ENCODE results near the gene PDE4D.
A peak's percentile ranks its signal among the peaks of the same experiment; 100 is the strongest.
"Not testable (repeated sequence)": the region's sequence is repeated elsewhere in the genome, so short reads cannot be mapped to it uniquely, and the experiment has no call there.

PDE4D gene

DNA sequence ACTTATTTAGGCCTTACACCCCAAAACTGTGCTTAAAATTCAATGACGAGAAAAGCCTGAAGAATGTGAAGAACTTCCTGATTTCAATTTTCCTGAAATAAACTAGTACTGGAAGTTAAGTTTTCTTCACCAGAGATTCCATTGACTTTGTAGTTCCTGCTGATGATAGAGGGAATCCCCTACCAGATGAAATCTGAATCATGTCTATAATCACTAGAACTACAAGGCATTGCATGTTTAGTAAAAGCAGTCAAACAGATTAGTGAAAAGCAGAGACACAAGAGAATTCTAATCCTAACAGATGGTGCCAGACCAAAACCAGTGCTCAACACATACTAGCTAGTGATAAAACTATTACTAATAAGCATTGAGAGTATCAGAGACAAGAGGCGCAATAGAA is 130.0 kb downstream of the PDE4D start:
- Histone ChIP-seq H3K9me3 (ENCODE audit: control insufficient read depth, insufficient read depth, low read length) (no peaks in the 10 kb centered on the region), H3K4me1 (ENCODE audit: insufficient read depth, low read length) (no peaks in the 10 kb centered on the region; the same call in none of the 2 replicates), H3K9ac (ENCODE audit: low read depth, low read length) (no peak overlapping the region), H3K36me3 (ENCODE audit: insufficient read depth, low read length) (no peaks in the 10 kb centered on the region)

DNA sequence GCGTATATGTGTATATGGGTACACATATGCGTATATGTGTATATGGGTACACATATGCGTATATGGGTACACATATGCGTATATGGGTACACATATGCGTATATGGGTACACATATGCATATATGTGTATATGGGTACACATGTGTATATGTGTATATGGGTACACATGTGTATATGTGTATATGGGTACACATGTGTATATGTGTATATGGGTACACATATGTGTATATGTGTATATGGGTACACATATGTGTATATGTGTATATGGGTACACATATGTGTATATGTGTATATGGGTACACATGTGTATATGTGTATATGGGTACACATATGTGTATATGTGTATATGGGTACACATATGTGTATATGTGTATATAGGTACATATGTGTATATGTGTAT is 131.3 kb downstream of the PDE4D start:
- not testable (repeated sequence) for H3K9ac ChIP-seq (ENCODE audit: low read depth, low read length); H3K36me3 ChIP-seq (ENCODE audit: insufficient read depth, low read length); H3K9me3 ChIP-seq (ENCODE audit: control insufficient read depth, insufficient read depth, low read length); H3K4me1 ChIP-seq (ENCODE audit: insufficient read depth, low read length)

DNA sequence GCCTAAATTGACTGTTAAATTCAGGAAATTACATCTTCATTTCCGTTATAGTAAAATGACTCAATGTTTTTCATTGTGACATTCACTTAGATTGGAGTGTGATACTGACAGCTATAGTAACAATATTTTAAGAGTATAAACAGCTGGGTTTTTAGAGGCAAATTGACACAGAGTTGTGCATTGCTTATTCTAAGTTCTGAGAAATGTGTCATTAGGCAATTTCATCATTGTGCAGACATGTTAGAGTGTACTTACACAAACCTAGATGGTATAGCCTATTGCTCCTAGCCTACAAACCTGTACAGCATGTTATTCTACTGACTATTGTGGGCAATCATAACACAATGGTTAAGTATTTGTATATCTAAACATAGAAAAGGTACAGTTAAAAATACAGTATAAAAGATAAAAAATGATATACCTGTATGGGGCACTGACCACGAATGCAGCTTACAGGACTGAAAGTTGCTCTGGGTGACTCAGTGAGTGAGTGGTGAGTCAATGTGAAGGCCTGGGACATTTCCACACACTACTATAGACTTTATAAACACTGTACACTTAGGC is 132.7 kb downstream of the PDE4D start:
- H3K4me1 ChIP-seq (ENCODE audit: insufficient read depth, low read length) = no peaks in the 10 kb centered on the region; the same call in none of the 2 replicates
- H3K9ac ChIP-seq (ENCODE audit: low read depth, low read length) = no peak overlapping the region
- no peaks in the 10 kb centered on the region for H3K9me3 ChIP-seq (ENCODE audit: control insufficient read depth, insufficient read depth, low read length)
- no peaks in the 10 kb centered on the region for H3K36me3 ChIP-seq (ENCODE audit: insufficient read depth, low read length)

DNA sequence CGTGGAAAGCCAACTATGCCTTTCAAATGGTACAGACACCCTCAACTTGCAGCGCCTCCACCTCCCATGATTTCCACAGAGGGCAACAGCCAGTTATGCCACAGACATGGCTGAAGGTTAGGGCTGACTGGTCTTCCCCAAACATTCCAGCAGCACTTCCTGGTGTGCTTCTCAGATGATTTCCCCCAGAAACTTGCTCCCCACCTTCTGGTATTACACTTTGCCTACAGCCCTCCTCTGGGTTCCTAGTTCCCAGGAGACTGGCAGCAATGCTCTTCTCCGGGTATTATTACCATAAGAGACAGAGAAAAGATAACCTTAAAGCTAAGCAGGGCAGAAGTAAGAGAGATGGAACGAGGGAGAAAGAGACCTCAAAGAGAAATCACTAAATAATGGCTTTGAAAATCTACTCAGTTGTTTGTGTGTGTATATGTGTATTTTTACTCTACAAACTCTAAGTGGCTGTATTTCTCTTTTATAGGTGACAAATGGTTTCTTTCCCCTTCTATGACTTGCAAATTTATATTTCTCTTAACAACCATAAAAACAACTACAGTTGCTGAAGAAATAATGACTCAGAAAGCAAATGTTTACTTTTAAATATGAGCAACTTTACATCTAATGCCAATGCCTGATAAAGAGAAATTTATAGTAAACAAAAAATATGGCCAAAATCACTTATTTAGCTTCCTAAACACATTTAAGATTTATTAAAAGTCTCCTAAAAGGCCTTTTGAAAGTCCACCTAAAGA is 133.8 kb downstream of the PDE4D start:
- Histone ChIP-seq H3K9ac (ENCODE audit: low read depth, low read length) (peak overlapping the region; percentile 18; the same call in 1 of the 2 replicates), H3K36me3 (ENCODE audit: insufficient read depth, low read length) (no peaks in the 10 kb centered on the region), H3K4me1 (ENCODE audit: insufficient read depth, low read length) (no peaks in the 10 kb centered on the region; the same call in none of the 2 replicates), H3K9me3 (ENCODE audit: control insufficient read depth, insufficient read depth, low read length) (no peaks in the 10 kb centered on the region)

DNA sequence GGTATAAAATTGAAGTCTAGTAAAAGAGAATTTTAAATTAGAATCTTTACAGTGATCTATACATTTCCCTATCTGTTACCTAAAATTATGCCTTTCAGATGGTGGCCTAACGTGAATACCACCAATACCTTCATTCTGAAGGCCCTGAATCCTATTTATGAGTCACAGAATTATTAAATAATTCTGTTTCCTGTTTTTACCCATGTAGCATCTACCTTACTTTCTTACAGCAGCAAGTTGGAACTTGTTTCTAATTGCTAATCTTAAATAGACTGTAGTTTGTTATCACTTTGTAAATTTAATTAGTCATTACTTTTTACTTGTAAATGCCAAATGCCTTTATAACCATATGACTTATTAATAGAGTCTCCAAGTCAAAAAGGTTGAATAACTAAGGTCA is 135.0 kb downstream of the PDE4D start:
- H3K36me3 ChIP-seq (ENCODE audit: insufficient read depth, low read length) = no peaks in the 10 kb centered on the region
- H3K9ac ChIP-seq (ENCODE audit: low read depth, low read length) = no peak overlapping the region
- no peaks in the 10 kb centered on the region for H3K9me3 ChIP-seq (ENCODE audit: control insufficient read depth, insufficient read depth, low read length)
- H3K4me1 ChIP-seq (ENCODE audit: insufficient read depth, low read length) = no peaks in the 10 kb centered on the region; the same call in none of the 2 replicates

DNA sequence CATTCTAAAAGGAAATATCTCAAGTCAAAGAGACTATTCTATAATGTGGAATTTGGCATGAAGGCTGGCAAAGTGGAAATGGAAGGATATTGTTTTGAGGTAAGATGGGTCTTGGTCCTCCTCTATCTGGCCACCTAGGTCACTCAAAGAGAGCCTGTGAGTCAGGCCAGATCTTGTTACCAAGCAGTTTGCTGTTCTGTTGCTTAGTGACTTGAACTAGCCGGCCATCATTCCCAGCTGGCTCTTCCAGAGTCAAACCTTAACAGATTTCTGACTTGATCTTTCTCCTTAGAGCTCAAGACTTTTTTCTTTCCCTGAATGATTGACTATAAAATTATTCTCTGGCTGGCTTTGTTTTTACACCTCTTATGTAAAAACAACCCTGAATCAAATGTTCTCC is 136.1 kb downstream of the PDE4D start:
- no peaks in the 10 kb centered on the region for H3K36me3 ChIP-seq (ENCODE audit: insufficient read depth, low read length)
- H3K4me1 ChIP-seq (ENCODE audit: insufficient read depth, low read length) = no peaks in the 10 kb centered on the region; the same call in none of the 2 replicates
- no peak overlapping the region for H3K9ac ChIP-seq (ENCODE audit: low read depth, low read length)
- H3K9me3 ChIP-seq (ENCODE audit: control insufficient read depth, insufficient read depth, low read length) = no peaks in the 10 kb centered on the region

DNA sequence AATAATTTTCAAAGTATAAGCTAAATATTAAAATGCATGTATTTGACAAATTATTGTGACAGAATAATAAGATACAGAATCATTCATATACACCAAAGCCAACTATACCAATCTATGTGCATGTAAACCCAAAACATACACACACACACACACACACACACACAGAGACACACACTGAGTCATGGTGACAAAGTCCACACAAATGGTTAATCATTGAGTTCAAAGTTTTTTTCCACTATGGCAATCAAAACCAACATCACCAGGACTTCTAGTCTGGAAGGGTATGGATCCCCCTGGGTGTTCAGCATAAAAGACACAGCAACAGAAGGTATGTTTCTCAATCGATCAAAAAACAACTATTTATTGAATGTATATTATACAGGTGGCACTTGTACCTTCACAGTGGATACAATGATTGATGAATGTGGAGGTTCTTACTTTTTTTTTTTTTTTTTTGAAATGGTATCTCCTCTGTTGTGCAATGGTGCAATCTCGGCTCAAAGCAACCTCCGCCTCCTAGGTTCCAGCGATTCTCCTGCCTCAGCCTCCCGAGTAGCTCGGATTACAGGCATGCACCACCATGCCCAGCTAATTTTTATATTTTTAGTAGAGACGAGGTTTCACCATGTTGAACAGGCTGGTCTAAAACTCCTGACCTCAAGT is 137.0 kb downstream of the PDE4D start:
- Histone ChIP-seq H3K4me1 (ENCODE audit: insufficient read depth, low read length) (no peaks in the 10 kb centered on the region; the same call in none of the 2 replicates), H3K9ac (ENCODE audit: low read depth, low read length) (no peak overlapping the region), H3K9me3 (ENCODE audit: control insufficient read depth, insufficient read depth, low read length) (no peaks in the 10 kb centered on the region), H3K36me3 (ENCODE audit: insufficient read depth, low read length) (no peaks in the 10 kb centered on the region)

DNA sequence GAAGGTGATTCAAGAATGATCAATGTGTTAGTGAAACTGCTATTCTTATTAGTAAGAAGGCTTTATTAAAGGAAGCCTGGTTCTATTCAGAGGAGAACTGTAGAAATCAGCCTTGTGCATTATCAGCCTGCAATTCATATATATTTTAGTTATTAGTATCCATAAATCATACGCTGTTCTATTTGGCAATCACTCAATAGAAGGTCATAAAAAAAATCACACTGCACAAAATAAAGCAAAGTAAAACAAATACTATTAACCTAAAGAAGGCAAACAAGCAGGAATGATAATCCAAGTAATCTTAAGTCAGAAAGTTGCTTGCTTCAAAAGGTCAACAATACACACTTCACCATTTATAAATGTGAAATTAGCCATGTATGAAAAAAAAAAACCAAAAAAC is 138.1 kb downstream of the PDE4D start:
- Histone ChIP-seq H3K4me1 (ENCODE audit: insufficient read depth, low read length) (no peaks in the 10 kb centered on the region; the same call in none of the 2 replicates), H3K9me3 (ENCODE audit: control insufficient read depth, insufficient read depth, low read length) (no peaks in the 10 kb centered on the region), H3K36me3 (ENCODE audit: insufficient read depth, low read length) (no peaks in the 10 kb centered on the region), H3K9ac (ENCODE audit: low read depth, low read length) (no peak overlapping the region)

DNA sequence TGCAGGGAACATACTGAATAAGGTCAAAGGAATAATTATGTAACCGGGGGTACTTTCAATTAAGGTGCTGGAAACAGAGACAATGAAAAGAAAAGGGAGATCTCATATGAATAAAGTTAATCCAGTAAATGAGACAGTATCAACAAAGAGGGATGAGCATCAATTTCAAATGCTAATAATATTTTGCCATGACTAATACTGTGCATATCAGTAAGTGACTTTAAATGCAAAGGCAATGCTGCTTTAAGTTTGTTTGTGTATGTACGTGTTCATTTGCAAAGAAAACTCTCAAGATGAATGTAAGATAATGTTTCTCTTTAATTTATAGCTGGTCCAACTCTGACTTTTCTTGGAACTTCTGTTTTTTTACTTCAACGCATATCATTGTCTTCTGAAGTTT is 139.9 kb downstream of the PDE4D start:
- Histone ChIP-seq H3K9me3 (ENCODE audit: control insufficient read depth, insufficient read depth, low read length) (no peaks in the 10 kb centered on the region), H3K4me1 (ENCODE audit: insufficient read depth, low read length) (no peaks in the 10 kb centered on the region), H3K36me3 (ENCODE audit: insufficient read depth, low read length) (no peaks in the 10 kb centered on the region), H3K9ac (ENCODE audit: low read depth, low read length) (no peak overlapping the region)

DNA sequence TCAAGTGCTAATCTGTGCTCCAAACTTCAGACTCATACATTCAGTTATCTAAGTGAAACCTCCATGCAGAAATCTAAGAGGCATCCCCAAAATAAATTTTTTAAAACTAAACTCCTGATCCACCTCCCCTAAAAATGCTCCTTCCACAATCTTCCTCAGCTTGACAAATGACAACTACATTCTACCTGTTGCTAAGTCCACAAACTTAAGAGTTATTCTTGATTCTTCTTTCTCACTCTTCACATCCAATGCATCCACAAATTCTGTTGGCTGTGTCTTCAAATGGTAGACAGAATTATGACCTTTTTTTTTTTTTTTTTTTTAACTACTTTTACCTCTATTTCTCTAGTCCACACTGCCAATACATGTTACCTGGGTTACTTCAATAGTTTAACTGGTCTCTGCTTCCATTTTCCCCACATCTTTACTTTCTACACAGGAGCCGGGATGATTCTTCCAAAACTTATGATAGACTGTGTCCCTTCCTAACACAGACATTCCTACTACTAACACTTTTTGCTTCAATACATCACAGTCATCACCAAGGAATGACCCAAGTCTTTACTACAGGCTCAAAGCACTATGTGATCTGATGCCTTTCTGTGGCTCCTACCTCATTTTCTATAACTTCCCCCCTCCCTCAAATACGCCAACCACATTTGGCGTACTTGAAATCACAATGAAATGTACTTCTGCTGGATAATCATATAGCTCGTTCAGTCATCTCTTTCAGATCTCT is 143.6 kb downstream of the PDE4D start:
- no peaks in the 10 kb centered on the region for H3K4me1 ChIP-seq (ENCODE audit: insufficient read depth, low read length)
- no peaks in the 10 kb centered on the region for H3K9me3 ChIP-seq (ENCODE audit: control insufficient read depth, insufficient read depth, low read length)
- H3K36me3 ChIP-seq (ENCODE audit: insufficient read depth, low read length) = no peaks in the 10 kb centered on the region

DNA sequence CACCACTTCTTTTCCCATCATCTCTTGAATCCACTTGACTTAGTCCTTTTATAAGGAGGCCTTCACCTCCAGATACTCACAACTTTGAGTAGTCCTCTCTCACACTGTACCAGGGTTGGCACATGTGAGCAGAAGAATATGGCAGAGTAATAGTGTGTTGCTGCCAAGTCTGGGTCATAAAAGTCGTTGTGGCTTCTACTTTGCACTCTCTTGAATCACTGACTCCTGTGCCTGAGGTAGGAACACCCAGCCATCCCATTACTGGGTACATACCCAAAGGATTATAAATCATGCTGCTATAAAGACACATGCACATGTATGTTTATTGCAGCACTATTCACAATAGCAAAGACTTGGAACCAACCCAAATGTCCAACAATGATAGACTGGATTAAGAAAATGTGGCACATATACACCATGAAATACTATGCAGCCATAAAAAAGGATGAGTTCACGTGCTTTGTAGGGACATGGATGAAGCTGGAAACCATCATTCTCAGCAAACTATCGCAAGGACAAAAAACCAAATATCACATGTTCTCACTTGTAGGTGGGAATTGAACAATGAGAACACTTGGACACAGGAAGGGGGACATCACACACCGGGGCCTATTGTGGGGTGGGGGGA is 145.4 kb downstream of the PDE4D start:
- H3K9ac ChIP-seq (ENCODE audit: low read depth, low read length); H3K4me1 ChIP-seq (ENCODE audit: insufficient read depth, low read length); H3K36me3 ChIP-seq (ENCODE audit: insufficient read depth, low read length); H3K9me3 ChIP-seq (ENCODE audit: control insufficient read depth, insufficient read depth, low read length): not testable (repeated sequence)

More for the DNA sequence above, 143.6 kb downstream of the PDE4D start:
- H3K9ac ChIP-seq (ENCODE audit: low read depth, low read length) = no peak overlapping the region

DNA sequence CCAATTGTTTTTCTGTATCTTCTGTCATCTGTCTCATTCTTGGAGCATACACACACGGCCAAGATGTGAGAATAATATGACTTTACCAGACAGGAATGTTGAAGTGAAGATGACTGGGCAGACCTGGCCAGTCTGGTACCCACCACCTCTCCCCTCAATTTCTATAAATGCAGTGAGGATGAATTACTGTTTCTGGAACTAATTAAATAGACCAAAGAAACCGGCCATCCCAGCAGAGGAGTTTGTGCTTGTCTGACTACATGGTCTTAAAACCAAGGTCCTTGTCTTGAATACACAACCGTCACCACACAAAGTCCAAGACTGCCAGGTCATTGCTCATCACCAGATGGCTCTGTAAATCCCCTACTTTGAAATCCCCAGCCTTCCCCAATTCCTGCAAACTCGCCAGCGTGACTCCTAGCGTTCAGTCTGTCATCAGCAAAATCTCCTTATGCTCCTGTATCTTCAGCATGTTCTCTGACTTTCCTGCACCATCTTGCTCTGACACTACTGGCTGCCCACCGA is 147.2 kb downstream of the PDE4D start:
- H3K4me1 ChIP-seq (ENCODE audit: insufficient read depth, low read length) = no peaks in the 10 kb centered on the region
- H3K36me3 ChIP-seq (ENCODE audit: insufficient read depth, low read length) = no peaks in the 10 kb centered on the region
- H3K9me3 ChIP-seq (ENCODE audit: control insufficient read depth, insufficient read depth, low read length) = no peaks in the 10 kb centered on the region
- no peak overlapping the region for H3K9ac ChIP-seq (ENCODE audit: low read depth, low read length)

DNA sequence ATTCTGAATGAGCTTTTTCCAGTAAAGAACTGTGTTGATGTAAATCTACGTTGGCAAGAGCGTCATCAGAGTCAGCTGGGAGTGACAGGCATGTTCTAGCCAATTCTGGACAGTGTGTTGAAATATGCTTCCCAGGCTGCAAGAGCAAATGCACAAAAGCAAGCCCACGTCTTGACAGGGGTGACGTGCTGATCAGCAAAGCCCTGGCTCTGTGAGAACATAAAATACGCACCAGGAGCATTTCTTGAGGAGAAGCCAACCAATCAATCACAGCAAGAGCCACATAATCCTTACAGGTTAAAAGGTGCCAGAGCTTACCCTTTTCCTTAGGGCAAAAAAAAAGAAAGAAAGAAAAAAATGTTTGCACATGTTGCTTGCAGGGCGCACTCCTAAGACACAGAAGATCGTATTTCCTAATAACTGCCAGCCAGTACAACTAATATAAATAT is 148.1 kb downstream of the PDE4D start:
- Histone ChIP-seq H3K36me3 (ENCODE audit: insufficient read depth, low read length) (no peaks in the 10 kb centered on the region), H3K4me1 (ENCODE audit: insufficient read depth, low read length) (no peaks in the 10 kb centered on the region), H3K9ac (ENCODE audit: low read depth, low read length) (no peak overlapping the region), H3K9me3 (ENCODE audit: control insufficient read depth, insufficient read depth, low read length) (no peaks in the 10 kb centered on the region)

DNA sequence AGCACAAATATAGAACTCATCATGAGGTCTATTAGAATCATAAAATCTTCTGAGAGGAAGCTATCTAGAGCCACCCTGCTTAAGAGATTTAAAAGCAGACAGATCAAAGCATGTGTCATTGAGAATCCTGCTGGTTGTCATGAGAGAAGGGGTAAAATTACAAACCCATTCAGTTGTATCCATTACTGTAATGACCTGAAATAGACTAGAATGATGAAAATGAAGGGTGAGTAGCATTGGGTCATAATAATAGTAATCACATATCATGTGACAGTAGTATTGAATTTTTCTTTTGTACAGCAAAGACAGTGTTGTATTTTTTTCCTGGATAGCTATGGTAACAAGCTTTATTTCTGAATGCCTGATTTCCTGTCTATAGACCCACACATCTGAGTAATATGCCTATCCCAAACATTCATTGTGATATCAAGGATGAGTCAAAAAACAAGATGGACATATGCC is 149.0 kb downstream of the PDE4D start:
- no peak overlapping the region for H3K9ac ChIP-seq (ENCODE audit: low read depth, low read length)
- H3K36me3 ChIP-seq (ENCODE audit: insufficient read depth, low read length) = no peaks in the 10 kb centered on the region
- H3K4me1 ChIP-seq (ENCODE audit: insufficient read depth, low read length) = no peaks in the 10 kb centered on the region
- no peaks in the 10 kb centered on the region for H3K9me3 ChIP-seq (ENCODE audit: control insufficient read depth, insufficient read depth, low read length)

Data from ES-I3 (cell line).